DOHH2 (cell line): Measurements from ENCODE around the gene CLMN.

Source experiments
- EZH2phosphoT487 ChIP-seq: fragments of 200-600 bp; sonication (generic); IDR thresholded peaks from 2 replicates; pipeline ENCODE4 v1.6.1; 2017; ENCODE audit warnings: borderline replicate concordance, mild to moderate bottlenecking, antibody characterized with exemption, low read length, moderate library complexity, mixed read lengths
- TF ChIP-seq, protein P1 (sequence below): fragments of 200-600 bp; sonication (generic); IDR thresholded peaks from one replicate; pipeline ENCODE4 v1.5.1; 2014; ENCODE audit warnings: antibody characterized with exemption, mild to moderate bottlenecking, low read depth, low read length; ENCODE audit not compliant: poor library complexity, severe bottlenecking

DNA sequence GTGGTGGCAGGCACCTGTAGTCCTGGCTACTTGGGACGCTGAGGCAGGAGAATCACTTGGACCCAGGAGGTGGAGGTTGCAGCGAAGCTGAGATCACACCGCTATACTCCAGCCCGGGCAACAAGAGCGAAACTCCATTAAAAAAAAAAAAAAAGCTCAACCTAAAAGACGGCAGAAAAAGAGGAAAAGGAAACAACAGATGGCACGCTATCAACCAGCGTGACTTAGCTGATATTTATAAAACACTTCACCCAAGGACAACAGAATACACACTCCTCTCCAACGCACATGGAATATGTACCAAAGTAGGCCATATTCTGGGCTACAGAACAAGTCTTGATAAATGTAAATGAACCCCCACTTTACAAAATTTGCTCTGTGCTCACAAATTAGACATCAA, 34.0 kb upstream of the CLMN start:
- TF ChIP-seq, protein P1, sequence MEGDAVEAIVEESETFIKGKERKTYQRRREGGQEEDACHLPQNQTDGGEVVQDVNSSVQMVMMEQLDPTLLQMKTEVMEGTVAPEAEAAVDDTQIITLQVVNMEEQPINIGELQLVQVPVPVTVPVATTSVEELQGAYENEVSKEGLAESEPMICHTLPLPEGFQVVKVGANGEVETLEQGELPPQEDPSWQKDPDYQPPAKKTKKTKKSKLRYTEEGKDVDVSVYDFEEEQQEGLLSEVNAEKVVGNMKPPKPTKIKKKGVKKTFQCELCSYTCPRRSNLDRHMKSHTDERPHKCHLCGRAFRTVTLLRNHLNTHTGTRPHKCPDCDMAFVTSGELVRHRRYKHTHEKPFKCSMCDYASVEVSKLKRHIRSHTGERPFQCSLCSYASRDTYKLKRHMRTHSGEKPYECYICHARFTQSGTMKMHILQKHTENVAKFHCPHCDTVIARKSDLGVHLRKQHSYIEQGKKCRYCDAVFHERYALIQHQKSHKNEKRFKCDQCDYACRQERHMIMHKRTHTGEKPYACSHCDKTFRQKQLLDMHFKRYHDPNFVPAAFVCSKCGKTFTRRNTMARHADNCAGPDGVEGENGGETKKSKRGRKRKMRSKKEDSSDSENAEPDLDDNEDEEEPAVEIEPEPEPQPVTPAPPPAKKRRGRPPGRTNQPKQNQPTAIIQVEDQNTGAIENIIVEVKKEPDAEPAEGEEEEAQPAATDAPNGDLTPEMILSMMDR, result no peak
- TF ChIP-seq EZH2phosphoT487, result no peak
